Breast epithelium (tissue), 3 donors: ENCODE results near the gene SUMF1.

ENCODE experiments used
- CTCF ChIP-seq, 3 donors: fragments of 450-650 bp; IDR thresholded peaks; one replicate each; pipeline ENCODE4 v1.5.1; 2016 to 2017; ENCODE audit warnings: antibody characterized with exemption in 3 of 3, mild to moderate bottlenecking in 3 of 3, moderate library complexity in 3 of 3
- POLR2A ChIP-seq: fragments of 450-650 bp; IDR thresholded peaks from one replicate; pipeline ENCODE4 v1.6.1; 2016; ENCODE audit warnings: antibody characterized with exemption, mild to moderate bottlenecking, moderate library complexity

GRCh38 chr3:4416427-4416945 lies 50.6 kb downstream of the SUMF1 start:
- TF ChIP-seq POLR2A (no peak), CTCF (IDR thresholded peaks at IDR 0.05) (no peak)
